NCI-H128 (cell line): Measurements from ENCODE around the gene PLS1.
"Not testable (repeated sequence)": the region's sequence is repeated elsewhere in the genome, so short reads cannot be mapped to it uniquely, and the experiment has no call there.

Source experiments
- DNase-seq: peaks from one replicate; lab custom pipeline; 2025; ENCODE audit not compliant: unreplicated experiment; lab: John Stamatoyannopoulos, UW

Gene PLS1

GRCh38 chr3:142595951-142596725, at the start of gene PLS1:
Gene PLS1, plus strand, starts transcription at chr3:142596393. Its CDS starts 67,845 bp downstream, at chr3:142664238.
- DNase-seq, result peak; percentile 91

- no peak for DNase-seq
Observed at GRCh38 chr3:142549986-142550385, 46.2 kb upstream of the PLS1 start.

GRCh38 chr3:142552579-142552978, 43.6 kb upstream of the PLS1 start:
- not testable (repeated sequence) for DNase-seq

- DNase-seq, result no peak
Observed at GRCh38 chr3:142553741-142554140, 42.5 kb upstream of the PLS1 start.

GRCh38 chr3:142560118-142560517, 36.1 kb upstream of the PLS1 start:
- DNase-seq, result no peak

- DNase-seq, result no peak
Observed at GRCh38 chr3:142563496-142563997, 32.6 kb upstream of the PLS1 start.

GRCh38 chr3:142566096-142566495, 30.1 kb upstream of the PLS1 start:
- no peak for DNase-seq

GRCh38 chr3:142568393-142569017, 27.7 kb upstream of the PLS1 start:
- no peak for DNase-seq

GRCh38 chr3:142569422-142569821, 26.8 kb upstream of the PLS1 start:
- not testable (repeated sequence) for DNase-seq

- not testable (repeated sequence) for DNase-seq
Observed at GRCh38 chr3:142574223-142574622, 22.0 kb upstream of the PLS1 start.

GRCh38 chr3:142574665-142575064, 21.5 kb upstream of the PLS1 start:
- no peak for DNase-seq

- DNase-seq, result no peak
Observed at GRCh38 chr3:142576792-142577191, 19.4 kb upstream of the PLS1 start.

- no peak for DNase-seq
Observed at GRCh38 chr3:142577696-142578328, 18.4 kb upstream of the PLS1 start.

- DNase-seq, result peak; percentile 95
Observed at GRCh38 chr3:142578329-142579223, 17.6 kb upstream of the PLS1 start, which contains the start of gene ATR. Gene ATR, minus strand, starts transcription at chr3:142578733. Its CDS starts 29 bp downstream, at chr3:142578704.

GRCh38 chr3:142580061-142580423, 16.2 kb upstream of the PLS1 start:
- DNase-seq, result no peak

GRCh38 chr3:142581070-142581469, 15.1 kb upstream of the PLS1 start:
- DNase-seq, result not testable (repeated sequence)

GRCh38 chr3:142586803-142587406, 9.3 kb upstream of the PLS1 start:
- DNase-seq, result no peak

GRCh38 chr3:142588703-142589102, 7.5 kb upstream of the PLS1 start:
- DNase-seq, result no peak

- not testable (repeated sequence) for DNase-seq
Observed at GRCh38 chr3:142592268-142592667, 3.9 kb upstream of the PLS1 start.

GRCh38 chr3:142595141-142595540, 1.1 kb upstream of the PLS1 start:
- no peak for DNase-seq
